GM12878 (cell line): Measurements from ENCODE around the gene NOCT. TPM values are rescaled to one million over a fixed set of nuclear protein-coding genes. Genes with fewer than 3 reads are reported as not detected.
A peak's percentile ranks its signal among the peaks of the same experiment; 100 is the strongest.

Source experiments
- BCL11A ChIP-seq: IDR thresholded peaks from 2 replicates; pipeline ENCODE4 v1.6.1; 2011; ENCODE audit warnings: low read depth, low read length
- BHLHE40 ChIP-seq, 2 experiments: fragments of 450-650 bp in 1 of 2; IDR thresholded peaks; 2 replicates each; pipeline ENCODE4 v1.6.1; 2011 to 2017; ENCODE audit warnings: low read depth in 2 of 2, borderline replicate concordance in 1 of 2, improper control_type of control experiment in 1 of 2, low read length in 1 of 2, mild to moderate bottlenecking in 1 of 2
- CEBPB ChIP-seq, 2 experiments: fragments of 150-350 bp in 1 of 2; IDR thresholded peaks; 2 replicates each; pipeline ENCODE4 v1.6.1; 2012 to 2014; ENCODE audit warnings: low read depth in 2 of 2, low read length in 2 of 2, borderline replicate concordance in 1 of 2, inconsistent platforms in 1 of 2
- CREB1 ChIP-seq: IDR thresholded peaks from 2 replicates; pipeline ENCODE4 v1.6.1; 2012; ENCODE audit warnings: low read depth, mild to moderate bottlenecking, inconsistent platforms
- CREM ChIP-seq: IDR thresholded peaks from 2 replicates; pipeline ENCODE4 v1.6.1; 2014; ENCODE audit warnings: antibody characterized with exemption, low read depth
- DPF2 ChIP-seq: fragments of 450-650 bp; IDR thresholded peaks from 2 replicates; pipeline ENCODE4 v1.6.1; 2017; ENCODE audit warnings: mild to moderate bottlenecking
- FOXK2 ChIP-seq: fragments of 450-650 bp; IDR thresholded peaks from 2 replicates; pipeline ENCODE4 v1.6.1; 2017; ENCODE audit warnings: mild to moderate bottlenecking, moderate library complexity
- IKZF1 ChIP-seq: fragments of 450-650 bp; conservative IDR thresholded peaks from 2 replicates; pipeline ENCODE4 v1.6.1; 2017; ENCODE audit warnings: antibody characterized with exemption, mild to moderate bottlenecking
- KLF5 ChIP-seq: fragments of 450-650 bp; IDR thresholded peaks from 2 replicates; pipeline ENCODE4 v1.6.1; 2014; ENCODE audit warnings: mild to moderate bottlenecking; ENCODE audit not compliant: partially characterized antibody
- MTA2 ChIP-seq: fragments of 450-650 bp; IDR thresholded peaks from 2 replicates; pipeline ENCODE4 v1.6.1; 2016; ENCODE audit warnings: low read depth, mild to moderate bottlenecking, moderate library complexity
- MYC ChIP-seq: IDR thresholded peaks from 2 replicates; pipeline ENCODE4 v1.6.1; 2011; ENCODE audit warnings: mild to moderate bottlenecking, low read length, moderate library complexity, inconsistent platforms; ENCODE audit not compliant: insufficient read depth, insufficient replicate concordance, insufficient read length, severe bottlenecking
- NR2C1 ChIP-seq: fragments of 450-650 bp; IDR thresholded peaks from 2 replicates; pipeline ENCODE4 v1.6.1; 2017; ENCODE audit warnings: antibody characterized with exemption, mild to moderate bottlenecking, moderate library complexity
- NR2F1 ChIP-seq: fragments of 450-650 bp; conservative IDR thresholded peaks from 2 replicates; pipeline ENCODE4 v1.6.1; 2017; ENCODE audit warnings: mild to moderate bottlenecking
- PAX8 ChIP-seq: fragments of 450-650 bp; IDR thresholded peaks from 2 replicates; pipeline ENCODE4 v1.6.1; 2017; ENCODE audit warnings: mild to moderate bottlenecking, moderate library complexity
- PML ChIP-seq: IDR thresholded peaks from 2 replicates; pipeline ENCODE4 v1.6.1; 2012; ENCODE audit warnings: low read length, inconsistent platforms
- POLR2A ChIP-seq: IDR thresholded peaks from 2 replicates; pipeline ENCODE4 v1.6.1; 2011; ENCODE audit warnings: low read depth, mild to moderate bottlenecking, low read length
- RAD51 ChIP-seq: fragments of 450-650 bp; IDR thresholded peaks from 2 replicates; pipeline ENCODE4 v1.6.1; 2016; ENCODE audit warnings: moderate library complexity, mild to moderate bottlenecking, inconsistent platforms
- SKIL ChIP-seq: fragments of 450-650 bp; IDR thresholded peaks from 2 replicates; pipeline ENCODE4 v1.6.1; 2017; ENCODE audit warnings: mild to moderate bottlenecking, low read depth, inconsistent platforms; ENCODE audit not compliant: poor library complexity, severe bottlenecking
- SPI1 ChIP-seq: IDR thresholded peaks from 2 replicates; pipeline ENCODE4 v1.6.1; 2011; ENCODE audit warnings: low read depth, mild to moderate bottlenecking, low read length, moderate library complexity, borderline replicate concordance; ENCODE audit not compliant: insufficient read depth
- SREBF2 ChIP-seq: IDR thresholded peaks from 2 replicates; pipeline ENCODE4 v1.6.1; 2012; ENCODE audit warnings: mild to moderate bottlenecking, low read length
- SRF ChIP-seq, 2 experiments: IDR thresholded peaks; 2 replicates each; pipeline ENCODE4 v1.6.1; 2011; ENCODE audit warnings: low read depth in 2 of 2, low read length in 2 of 2, mild to moderate bottlenecking in 1 of 2, moderate library complexity in 1 of 2
- WRNIP1 ChIP-seq: IDR thresholded peaks from 2 replicates; pipeline ENCODE4 v1.6.1; 2011; ENCODE audit warnings: low read depth, low read length, improper control_type of control experiment, borderline replicate concordance
- ZNF24 ChIP-seq: fragments of 450-650 bp; IDR thresholded peaks from 2 replicates; pipeline ENCODE4 v1.6.1; 2017; ENCODE audit warnings: antibody characterized with exemption, mild to moderate bottlenecking
- polyA plus RNA-seq, 11 experiments: library from polyadenylated mRNA; depleted of rRNA in 4 of 11; unstranded in 6 of 11; stranded (reverse) in 5 of 11; fragments of >200 nt; fragmentation: Nextera tagmentation in 4 of 11; fragmentation: Illumina TruSeq in 1 of 11; extraction: Ambion mirVana in 4 of 11; extraction: Trizol in 1 of 11; gene quantifications; 1 replicate in 1 of 11; 2 replicates in 10 of 11; pipeline versions ENCODE4 v1.2.1 to v1.2.3, GENCODE V29; 2011 to 2016; ENCODE audit warnings: inconsistent platforms in 2 of 11, missing spikeins in 2 of 11, low read depth in 1 of 11
- total RNA-seq, 4 experiments: library from RNA; depleted of rRNA in 3 of 4; stranded (reverse); fragments of >200 nt in 3 of 4; fragmentation: Illumina TruSeq in 1 of 4; extraction: Trizol in 1 of 4; gene quantifications; 2 replicates each; pipeline versions ENCODE4 v1.2.1 to v1.2.3, GENCODE V29; 2013 to 2021
- TF ChIP-seq, protein P1 (sequence below): IDR thresholded peaks from 2 replicates; pipeline ENCODE4 v1.6.1; 2012; ENCODE audit warnings: low read depth, low read length, improper control_type of control experiment

The NOCT gene
- total and polyA plus RNA-seq, 10 of the 15 experiments (the other 5 are each of a cell fraction or from before 2014, with no cell fraction given): 1.4 to 17.6 (median 8.1) TPM

DNA sequence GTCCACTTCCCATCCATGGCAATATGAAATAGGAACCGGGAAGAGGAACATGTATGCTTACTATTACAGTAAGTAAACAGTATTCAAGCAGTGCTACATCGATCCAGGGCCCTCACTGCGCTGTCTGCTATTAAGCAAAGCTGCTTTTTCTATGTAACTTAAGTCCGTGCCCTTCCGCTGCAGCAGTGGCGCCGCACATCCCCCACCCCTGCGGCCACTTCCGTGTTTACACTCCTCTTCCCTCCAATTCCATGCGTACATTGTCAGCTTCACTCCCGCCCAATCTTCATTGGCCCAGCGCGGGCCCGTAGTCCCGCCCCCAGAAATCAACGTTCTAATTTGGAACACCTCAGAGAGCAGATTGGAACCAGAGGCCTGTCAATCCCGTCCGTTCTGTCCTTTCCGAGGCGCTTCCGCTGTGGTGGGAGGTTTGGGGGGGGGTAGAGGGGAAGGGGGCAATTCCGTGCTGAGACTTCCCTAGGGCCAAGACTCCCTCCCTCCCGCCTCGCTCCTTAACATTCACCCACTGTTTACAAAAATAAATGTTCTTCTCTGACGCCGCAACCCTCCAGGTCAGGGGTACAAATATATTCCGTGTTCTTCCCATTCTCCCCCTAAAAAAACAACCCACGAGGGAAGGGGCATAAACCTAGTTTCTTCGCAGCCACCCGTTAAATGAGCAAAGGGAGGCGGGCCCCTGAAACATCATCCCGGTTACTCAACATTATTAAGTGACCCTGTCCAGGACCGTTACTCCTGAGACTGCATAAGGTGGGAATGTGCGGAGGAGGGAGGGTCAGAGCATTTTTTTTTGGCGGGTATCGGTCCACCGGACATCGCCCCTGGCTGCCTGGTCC, 67.4 kb downstream of the NOCT start (continued):
- peak; percentile 91 for TF ChIP-seq CREB1
- TF ChIP-seq POLR2A: peak; percentile 61
- no peak for TF ChIP-seq NR2C1
- no peak for TF ChIP-seq MYC
- no peak for TF ChIP-seq SKIL
- peak; percentile 68; the same call in 1 of the 2 replicates for TF ChIP-seq DPF2
- peak; percentile 20; the same call in 1 of the 2 replicates for TF ChIP-seq MTA2
- peak; percentile 35 to 49; a peak in 2 of 4 replicates for TF ChIP-seq BHLHE40 (IDR thresholded peaks at IDR 0.05; ENCODE audit: borderline replicate concordance in 1 of 2, low read depth in 2 of 2, low read length in 1 of 2)
- TF ChIP-seq, protein P1, sequence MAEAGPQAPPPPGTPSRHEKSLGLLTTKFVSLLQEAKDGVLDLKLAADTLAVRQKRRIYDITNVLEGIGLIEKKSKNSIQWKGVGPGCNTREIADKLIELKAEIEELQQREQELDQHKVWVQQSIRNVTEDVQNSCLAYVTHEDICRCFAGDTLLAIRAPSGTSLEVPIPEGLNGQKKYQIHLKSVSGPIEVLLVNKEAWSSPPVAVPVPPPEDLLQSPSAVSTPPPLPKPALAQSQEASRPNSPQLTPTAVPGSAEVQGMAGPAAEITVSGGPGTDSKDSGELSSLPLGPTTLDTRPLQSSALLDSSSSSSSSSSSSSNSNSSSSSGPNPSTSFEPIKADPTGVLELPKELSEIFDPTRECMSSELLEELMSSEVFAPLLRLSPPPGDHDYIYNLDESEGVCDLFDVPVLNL: no peak; the same call in 1 of the 2 replicates
- TF ChIP-seq CREM: peak; percentile 76; the same call in 1 of the 2 replicates
- peak; percentile 80; the same call in 1 of the 2 replicates for TF ChIP-seq PML
- no peak for TF ChIP-seq WRNIP1
- TF ChIP-seq KLF5: peak; percentile 32
- peak; percentile 94 for TF ChIP-seq FOXK2
- TF ChIP-seq SRF (IDR thresholded peaks at IDR 0.05; ENCODE audit: low read depth in 2 of 2, low read length in 2 of 2): peak; percentile 67 to 96
- no peak; the same call in 1 of the 2 replicates for TF ChIP-seq PAX8
- peak; percentile 7; the same call in 1 of the 2 replicates for TF ChIP-seq IKZF1
- TF ChIP-seq SREBF2: no peak
- TF ChIP-seq CEBPB (IDR thresholded peaks at IDR 0.05; ENCODE audit: borderline replicate concordance in 1 of 2, low read depth in 2 of 2, low read length in 2 of 2): no peak
- TF ChIP-seq SPI1: peak; percentile 68; the same call in 1 of the 2 replicates
- no peak for TF ChIP-seq RAD51
- no peak for TF ChIP-seq ZNF24
- no peak; the same call in 1 of the 2 replicates for TF ChIP-seq NR2F1
- no peak for TF ChIP-seq BCL11A
